ENCODE measurements around the gene TEDC2. TPM values are rescaled to one million over a fixed set of nuclear protein-coding genes. Genes with fewer than 3 reads are reported as not detected.

TEDC2 gene
- polyA plus RNA-seq, 1 of the 3 experiments (the other 2 are of a cell fraction), result 15.6 TPM

GRCh38 chr16:2415085-2415484 is 44.8 kb upstream of the TEDC2 start:
- ChIA-PET CTCF (interaction anchor here (0.6 to 3.1 kb wide), 3 partner anchors 8 to 75 kb away, joined by 3 to 22 read pairs (median 5); partner anchors contain the start of gene ABCA3), POLR2A (no interaction called here)
- H3K36me3 ChIP-seq (replicated peaks in 1 of 2; ENCODE audit: control insufficient read depth in 1 of 2, insufficient read depth in 2 of 2, low read length in 1 of 2), result no peaks in the 10 kb centered on the region
- H3K4me3 ChIP-seq (ENCODE audit: low read depth in 2 of 2, low read length in 1 of 2), result no peak overlapping the region
- H3K27ac ChIP-seq (ENCODE audit: low read depth in 2 of 2, low read length in 1 of 2), result no peak overlapping the region
- H2AFZ ChIP-seq (ENCODE audit: low read depth), result no peak overlapping the region
- no peak for DNase-seq
- TF ChIP-seq REST (IDR thresholded peaks at IDR 0.05; ENCODE audit: low read depth, low read length) (no peak), USF2 (IDR thresholded peaks at IDR 0.05; ENCODE audit: borderline replicate concordance, low read depth, low read length) (no peak), NFIC (IDR thresholded peaks at IDR 0.05; ENCODE audit: borderline replicate concordance) (no peak), TAF1 (IDR thresholded peaks at IDR 0.05; ENCODE audit: borderline replicate concordance, low read depth, low read length) (no peak), FOSL2 (IDR thresholded peaks at IDR 0.05; ENCODE audit: borderline replicate concordance, low read depth) (no peak), JUND (IDR thresholded peaks at IDR 0.05) (no peak), FOXM1 (IDR thresholded peaks at IDR 0.05; ENCODE audit: low read depth) (no peak), RAD21 (IDR thresholded peaks at IDR 0.05; ENCODE audit: low read length) (no peak), ELF1 (IDR thresholded peaks at IDR 0.05) (no peak), POLR2AphosphoS5 (IDR thresholded peaks at IDR 0.05; ENCODE audit: low read depth, low read length) (no peak), CTCF (IDR thresholded peaks at IDR 0.05) (no peak), IRF3 (IDR thresholded peaks at IDR 0.05; ENCODE audit: low read depth, low read length) (no peak), MXI1 (IDR thresholded peaks at IDR 0.05; ENCODE audit: low read depth, low read length) (no peak), PBX3 (IDR thresholded peaks at IDR 0.05) (no peak), RCOR1 (IDR thresholded peaks at IDR 0.05; ENCODE audit: low read length) (no peak), EP300 (IDR thresholded peaks at IDR 0.05; ENCODE audit: borderline replicate concordance in 1 of 2, low read depth in 1 of 2, low read length in 1 of 2) (no peak), RFX5 (IDR thresholded peaks at IDR 0.05; ENCODE audit: low read length) (no peak)
- H3K9ac ChIP-seq, result no peak overlapping the region
- H3K27me3 ChIP-seq (ENCODE audit: insufficient read depth), result no peaks in the 10 kb centered on the region; the same call in 1 of the 2 replicates
- no peaks in the 10 kb centered on the region for H3K79me2 ChIP-seq (ENCODE audit: insufficient read depth)
- no peaks in the 10 kb centered on the region for H3K9me2 ChIP-seq
- H3K4me2 ChIP-seq, result no peak overlapping the region
- H3F3A ChIP-seq (replicated peaks; ENCODE audit: insufficient read depth), result no peaks in the 10 kb centered on the region
- no peaks in the 10 kb centered on the region for H4K20me1 ChIP-seq (ENCODE audit: insufficient read depth)
- 75% methylated on average over 2 of the region's 2 CpGs for WGBS (ENCODE audit: low lambda C conversion rate)
- no peaks in the 10 kb centered on the region for H3K9me3 ChIP-seq
- no peaks in the 10 kb centered on the region; a peak in 1 of 4 replicates for H3K4me1 ChIP-seq (ENCODE audit: control insufficient read depth in 1 of 2, insufficient read depth in 2 of 2, low read depth in 1 of 2, low read length in 1 of 2)
